NCI-H1092 (cell line): ENCODE measurements around the gene EML3.
"Not testable (repeated sequence)": the region's sequence is repeated elsewhere in the genome, so short reads cannot be mapped to it uniquely, and the experiment has no call there.

ENCODE experiments used
- DNase-seq: peaks from one replicate; lab custom pipeline; 2025; lab: John Stamatoyannopoulos, UW

Gene EML3

GRCh38 chr11:62570903-62571302 lies 41.7 kb downstream of the EML3 start:
- DNase-seq = not testable (repeated sequence)

DNA sequence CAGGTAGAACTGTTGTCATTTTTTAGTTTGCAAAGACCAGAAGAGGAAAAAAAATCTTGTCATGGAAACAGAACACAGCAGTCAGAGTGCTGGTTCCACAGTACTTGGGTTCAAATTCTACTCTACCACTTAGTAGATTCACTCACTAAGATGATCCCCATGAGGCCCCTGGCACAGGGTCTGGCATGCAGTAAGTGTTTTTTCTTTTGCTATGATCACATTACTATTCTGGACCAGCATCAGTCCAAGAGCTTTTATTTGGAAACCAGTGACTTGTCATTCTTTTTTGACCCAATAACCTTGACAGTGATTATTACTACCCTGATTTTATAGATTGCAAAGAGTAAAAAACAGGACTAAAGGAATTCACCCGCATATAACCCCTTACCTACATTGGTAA lies 43.0 kb downstream of the EML3 start:
- no peak for DNase-seq

DNA sequence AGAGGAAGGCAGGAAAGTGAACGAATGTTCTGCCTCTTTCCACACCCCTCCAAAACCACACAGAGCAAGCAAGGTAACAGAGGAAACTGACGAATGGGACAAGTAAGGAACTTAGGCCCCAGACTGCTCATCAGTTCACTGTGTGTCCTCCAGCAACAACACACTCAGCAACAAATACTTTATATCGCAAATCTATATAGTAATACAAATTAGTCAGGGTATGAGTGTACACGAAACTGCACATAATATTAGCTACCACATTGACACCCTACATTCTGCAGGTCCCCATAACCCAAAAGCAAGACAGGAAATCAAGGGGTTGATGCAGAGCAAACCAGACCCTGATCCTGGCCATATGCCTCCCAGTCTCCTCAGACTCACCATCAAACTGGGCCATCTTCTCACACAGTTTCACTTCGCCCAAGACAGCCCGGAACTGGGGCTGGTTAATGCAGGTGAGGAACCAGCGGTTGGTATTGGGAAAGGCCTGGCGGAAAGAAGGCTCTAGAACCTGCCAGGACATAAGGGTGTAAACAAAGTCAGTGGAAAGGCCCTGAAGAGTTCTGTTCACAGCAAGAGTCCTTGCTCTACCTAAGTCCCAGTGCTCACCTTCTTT lies 45.4 kb downstream of the EML3 start:
- no peak for DNase-seq

- no peak for DNase-seq
Measured at GRCh38 chr11:62566247-62566646, 46.3 kb downstream of the EML3 start.

DNA sequence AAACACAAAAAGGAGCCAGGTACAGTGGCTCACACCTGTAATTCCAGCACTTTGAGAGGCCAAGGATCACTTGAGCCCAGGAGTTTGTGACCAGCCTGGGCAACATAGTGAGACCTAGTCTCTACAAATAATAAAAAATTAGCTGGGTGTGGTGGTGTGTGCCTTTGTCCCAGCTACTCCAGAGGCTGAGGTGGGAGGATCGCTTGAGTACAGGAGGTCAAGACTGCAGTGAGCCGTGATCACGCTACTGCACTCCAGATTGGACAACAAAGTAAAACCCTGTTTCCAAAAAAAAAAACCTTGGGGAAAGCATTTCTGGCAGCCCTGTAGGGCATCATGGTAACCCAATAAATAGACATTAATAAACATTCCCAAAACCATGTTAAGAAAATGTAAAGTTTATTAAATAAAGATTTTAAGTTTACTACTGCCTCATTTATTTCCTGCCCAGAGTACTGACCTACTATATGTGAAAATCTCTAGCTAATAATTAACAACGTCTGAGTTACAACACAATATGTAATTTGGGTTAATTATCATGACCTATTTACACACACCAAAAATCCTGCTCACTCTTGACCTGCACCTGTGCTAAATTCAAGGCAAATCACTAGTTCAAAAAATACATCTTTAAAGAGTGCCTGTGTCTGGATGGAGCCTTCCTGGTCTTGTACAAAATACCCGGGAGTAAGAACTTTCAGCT lies 47.3 kb downstream of the EML3 start:
- no peak for DNase-seq

- not testable (repeated sequence) for DNase-seq
Measured at GRCh38 chr11:62561677-62562230, 50.8 kb downstream of the EML3 start.

GRCh38 chr11:62560566-62561103 lies 51.9 kb downstream of the EML3 start:
- no peak for DNase-seq

- not testable (repeated sequence) for DNase-seq
Measured at GRCh38 chr11:62559626-62560025, 52.9 kb downstream of the EML3 start.

DNA sequence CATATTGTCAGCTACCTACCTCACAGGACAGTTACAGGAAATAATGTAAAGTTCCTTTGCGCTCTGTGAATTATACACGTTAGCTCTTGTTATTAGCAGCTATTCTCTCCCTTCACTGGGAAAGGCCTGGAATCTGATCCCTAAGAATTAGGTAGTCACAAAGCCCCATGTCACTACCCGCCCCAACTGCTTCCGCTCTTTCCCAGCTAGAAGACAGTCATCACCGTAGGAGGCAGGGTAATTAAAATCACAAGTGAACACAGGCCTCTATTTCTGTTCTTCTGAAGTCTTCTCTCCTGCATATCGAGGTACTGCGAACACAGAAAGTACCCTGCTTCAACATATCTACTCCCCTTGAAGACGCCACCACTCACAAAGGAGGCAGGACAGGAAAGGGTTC lies 53.4 kb downstream of the EML3 start:
- DNase-seq = no peak

- no peak for DNase-seq
Measured at GRCh38 chr11:62558669-62559068, 53.9 kb downstream of the EML3 start.

GRCh38 chr11:62556875-62557631 lies 55.5 kb downstream of the EML3 start:
- no peak for DNase-seq

DNA sequence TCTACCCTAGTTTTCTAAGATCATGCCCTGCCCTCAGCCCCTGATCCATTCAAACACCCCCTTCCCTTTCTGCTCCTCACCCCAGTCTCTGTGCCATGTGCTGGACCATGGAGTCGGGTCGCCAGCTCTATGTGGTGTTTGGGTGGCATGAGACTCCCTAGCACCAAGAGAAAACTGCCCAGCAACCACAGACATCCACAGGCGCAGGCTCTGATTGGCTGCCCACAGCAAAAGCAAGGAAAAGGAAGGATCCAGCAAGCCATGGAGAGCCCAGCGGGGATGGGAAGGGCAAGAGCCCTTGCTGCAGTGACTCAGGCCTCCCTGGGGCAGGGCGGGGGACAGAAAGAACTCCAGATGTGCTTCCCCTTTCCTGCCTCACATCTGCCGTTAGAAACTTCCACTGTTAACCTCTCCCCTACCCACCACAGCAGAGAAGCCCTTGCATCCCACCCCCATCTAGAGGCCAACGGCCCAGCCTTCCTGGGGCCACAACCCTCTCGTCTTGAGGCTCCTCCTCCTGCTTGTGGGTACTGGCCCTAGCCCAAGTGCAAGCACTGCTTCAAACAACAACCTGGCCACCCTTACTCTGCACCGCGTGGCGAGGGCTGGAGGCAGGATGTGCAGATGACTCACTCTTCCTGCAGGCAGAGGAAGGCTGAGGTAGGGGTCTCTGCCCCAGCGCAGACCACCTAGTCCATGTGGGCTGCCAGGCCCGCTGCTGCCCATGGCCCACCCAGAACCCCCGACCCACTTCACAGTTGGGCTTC lies 56.3 kb downstream of the EML3 start:
- no peak for DNase-seq

GRCh38 chr11:62555464-62556107 lies 57.0 kb downstream of the EML3 start:
- DNase-seq = no peak

DNA sequence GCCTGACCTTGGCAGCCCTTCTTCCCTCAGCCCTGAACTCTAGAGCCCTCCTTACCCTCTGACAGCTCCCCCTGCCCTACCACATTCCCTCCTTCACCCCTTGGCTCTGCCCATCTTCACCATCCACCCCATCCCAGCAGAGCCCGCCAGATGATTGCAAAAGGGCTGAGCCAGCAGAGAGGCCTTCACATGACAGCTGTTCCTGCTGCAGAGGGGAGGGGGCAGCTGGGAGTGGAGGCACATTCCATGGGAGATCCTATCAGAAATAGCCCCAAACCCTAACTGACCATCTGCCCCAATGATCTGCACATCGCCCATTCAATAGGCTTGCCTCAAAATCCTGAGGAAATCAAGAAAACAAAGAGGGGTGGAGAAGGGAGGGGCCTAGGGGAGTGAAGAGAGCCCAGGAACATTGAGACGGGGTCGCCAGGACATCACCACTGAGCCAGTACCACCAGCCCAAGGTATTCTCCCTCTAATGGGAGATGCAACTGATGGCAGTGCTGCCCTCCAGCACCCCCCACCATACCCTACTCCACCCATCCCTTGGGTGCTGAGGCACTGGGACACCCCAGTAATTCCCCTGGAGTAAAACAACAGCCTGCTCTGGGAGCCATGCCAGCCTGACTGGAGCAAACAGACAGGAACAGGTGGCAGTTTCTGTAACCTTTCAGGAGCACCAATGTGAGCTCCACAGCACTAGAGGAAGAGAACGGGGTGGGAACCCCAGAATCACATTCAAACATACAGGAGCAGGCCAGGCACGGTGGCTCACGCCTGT lies 58.0 kb downstream of the EML3 start:
- DNase-seq = no peak

GRCh38 chr11:62553839-62554361 lies 58.7 kb downstream of the EML3 start:
- DNase-seq = no peak

GRCh38 chr11:62553080-62553838 lies 59.3 kb downstream of the EML3 start:
- DNase-seq = no peak

DNA sequence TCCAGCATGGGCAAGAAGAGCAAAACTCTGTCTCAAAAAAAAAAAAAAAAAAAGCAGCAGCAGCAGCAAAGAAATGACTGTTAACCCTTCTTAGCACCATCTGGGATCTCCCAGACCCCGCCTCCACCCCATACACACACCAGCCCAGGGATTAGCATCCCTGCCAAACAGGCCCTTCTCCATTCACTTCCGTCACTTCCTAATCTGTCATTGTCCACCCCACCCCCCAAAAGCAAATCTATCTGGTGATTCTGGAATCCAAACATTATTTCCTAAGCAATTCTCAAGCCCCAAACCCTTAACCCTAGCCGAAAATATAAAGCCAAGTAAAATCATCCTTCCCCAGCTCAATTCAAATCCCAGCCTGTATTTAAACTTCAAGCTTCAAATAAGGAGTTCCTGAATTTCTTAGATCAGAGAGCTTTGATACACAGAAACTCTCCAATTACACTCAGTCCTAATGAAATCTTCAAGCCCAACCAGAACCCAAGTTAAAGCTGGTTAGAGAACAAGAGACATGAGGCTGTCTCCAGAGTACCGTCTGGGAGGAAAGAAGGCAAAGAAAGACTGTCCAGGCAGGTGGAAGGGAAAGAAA lies 60.0 kb downstream of the EML3 start:
- DNase-seq = no peak
